GM18502 (cell line): ENCODE measurements around the gene MTFR2.
A peak's percentile ranks its signal among the peaks of the same experiment; 100 is the strongest.

Experiments used
- ATAC-seq: cut with Tn5 transposase; IDR thresholded peaks from one replicate; pipeline ENCODE4 v1.9.1; 2021; ENCODE audit warnings: mild to moderate bottlenecking; ENCODE audit not compliant: unreplicated experiment, poor library complexity

The MTFR2 gene

DNA sequence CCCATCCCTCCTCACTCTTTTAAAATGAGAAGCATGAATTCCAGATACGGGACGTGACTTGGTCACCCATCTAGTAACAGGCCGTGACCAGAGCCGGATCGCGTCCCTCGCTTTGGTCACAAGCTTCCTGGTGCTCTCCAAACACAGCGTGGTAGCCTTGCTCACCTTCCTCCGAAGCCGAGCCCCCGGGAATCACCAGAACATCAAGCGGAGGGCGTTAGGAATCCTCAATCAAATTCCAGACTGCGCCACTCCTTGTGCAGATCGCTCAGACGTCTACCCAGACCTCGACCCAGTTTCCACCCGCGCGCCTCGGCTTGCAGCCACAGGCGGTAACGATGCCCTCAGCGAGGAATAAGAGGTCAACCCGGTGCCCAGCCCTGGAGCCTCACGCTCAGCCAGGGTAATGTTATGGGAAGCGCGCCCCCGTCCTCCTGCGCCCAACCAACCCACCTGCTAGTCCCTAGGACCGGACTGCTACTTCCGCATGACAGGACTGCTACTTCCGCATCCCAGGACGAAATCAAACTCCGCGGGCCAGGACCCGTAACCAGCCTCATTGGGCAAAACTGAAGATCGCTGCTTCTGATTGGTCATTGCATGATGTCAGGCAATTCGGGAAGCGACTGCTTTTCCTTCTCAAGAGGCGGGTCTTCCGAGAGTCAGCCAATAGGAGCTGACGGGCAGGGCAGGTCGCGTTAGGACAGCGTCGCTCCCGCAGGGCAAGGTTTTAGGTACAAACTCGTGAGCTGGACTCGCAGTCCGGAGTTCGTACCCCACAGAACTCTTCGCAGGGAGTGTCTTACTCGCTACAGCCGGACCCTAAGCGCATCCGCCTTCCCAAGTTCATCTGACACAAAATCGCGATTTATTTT, at the start of gene MTFR2:
Gene MTFR2 (minus strand): TSS at position 501 of the 875 bp plus-strand sequence. CDS start 1,212 bp downstream, outside the sequence.
- peak; percentile 97 for ATAC-seq

DNA sequence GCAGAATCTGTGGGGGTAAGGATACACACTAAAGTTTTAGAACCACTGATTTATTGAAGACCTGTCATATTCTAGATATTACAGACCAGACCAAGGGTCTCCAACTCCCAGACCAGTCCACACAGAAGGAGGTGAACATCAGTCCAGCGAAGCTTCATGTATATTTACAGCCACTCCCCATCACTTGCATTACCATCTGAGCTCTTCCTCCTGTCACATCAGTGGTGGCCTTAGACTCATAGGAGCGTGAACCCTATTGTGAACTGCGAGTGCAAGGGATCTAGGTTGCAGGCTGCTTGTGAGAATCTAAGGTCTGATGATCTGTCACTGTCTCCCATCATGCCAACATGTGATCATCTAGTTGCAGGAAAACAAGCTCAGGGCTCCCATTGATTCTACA, 44.5 kb upstream of the MTFR2 start:
- no peak for ATAC-seq

- peak; percentile 30 for ATAC-seq
Observed at GRCh38 chr6:136290410-136291010, 40.4 kb upstream of the MTFR2 start.

DNA sequence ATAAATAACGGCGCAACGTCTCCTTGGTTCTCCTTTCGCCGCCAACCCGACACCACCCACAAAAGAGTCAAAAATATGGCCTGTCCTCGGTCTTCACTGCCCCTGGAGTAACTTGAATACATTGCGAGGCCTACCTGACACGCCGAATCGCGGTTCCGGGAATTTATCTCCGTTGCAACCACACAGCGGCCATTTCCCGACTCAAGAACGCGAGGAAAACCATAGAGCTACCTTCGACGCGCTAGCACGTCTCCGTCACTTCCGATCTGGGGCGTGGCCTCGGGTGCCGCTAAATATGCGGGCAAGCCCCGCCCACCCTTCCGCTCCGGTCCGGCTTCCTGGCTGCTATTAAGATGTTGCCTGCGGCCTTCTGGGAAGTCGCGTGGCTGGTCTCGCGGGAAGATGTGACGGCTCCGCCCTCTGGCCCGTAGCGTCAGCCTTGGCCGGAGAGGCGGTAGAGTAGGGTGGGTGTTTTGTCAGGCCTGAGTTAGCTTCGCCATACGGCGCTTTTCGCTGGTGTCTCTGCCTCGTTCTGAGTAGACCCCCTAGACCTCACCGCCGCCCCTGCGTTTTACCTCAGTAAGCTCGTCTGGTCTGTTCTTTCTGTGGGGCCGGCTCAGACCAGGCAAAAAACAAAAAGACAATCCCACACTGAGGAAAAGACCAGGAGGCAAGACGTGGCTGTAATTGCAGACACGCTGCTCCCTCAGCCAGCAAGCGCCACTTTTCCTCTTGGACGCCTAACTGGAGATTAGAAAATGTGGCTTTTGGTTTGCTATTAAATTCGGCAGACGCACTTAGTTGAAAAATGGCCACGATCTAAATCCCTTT, 39.7 kb upstream of the MTFR2 start, which contains the start of gene BCLAF1:
Gene BCLAF1 (minus strand): TSS at position 268 of the 831 bp plus-strand sequence. CDS start 9,980 bp downstream, outside the sequence.
- peak; percentile 93 for ATAC-seq

DNA sequence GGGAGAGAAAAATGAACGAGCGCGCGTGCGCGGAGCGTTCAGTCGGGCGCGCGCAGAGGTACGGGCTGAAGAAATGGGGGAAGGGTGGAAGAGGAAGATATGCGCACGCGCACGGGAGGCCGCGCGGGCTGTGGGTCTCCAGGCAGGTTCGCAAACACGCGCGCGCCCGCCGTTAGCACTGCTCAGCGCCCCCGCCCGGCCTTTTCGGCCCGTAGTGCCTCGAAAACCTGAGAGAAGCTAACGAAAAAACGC, 39.1 kb upstream of the MTFR2 start:
- ATAC-seq, result peak; percentile 48

DNA sequence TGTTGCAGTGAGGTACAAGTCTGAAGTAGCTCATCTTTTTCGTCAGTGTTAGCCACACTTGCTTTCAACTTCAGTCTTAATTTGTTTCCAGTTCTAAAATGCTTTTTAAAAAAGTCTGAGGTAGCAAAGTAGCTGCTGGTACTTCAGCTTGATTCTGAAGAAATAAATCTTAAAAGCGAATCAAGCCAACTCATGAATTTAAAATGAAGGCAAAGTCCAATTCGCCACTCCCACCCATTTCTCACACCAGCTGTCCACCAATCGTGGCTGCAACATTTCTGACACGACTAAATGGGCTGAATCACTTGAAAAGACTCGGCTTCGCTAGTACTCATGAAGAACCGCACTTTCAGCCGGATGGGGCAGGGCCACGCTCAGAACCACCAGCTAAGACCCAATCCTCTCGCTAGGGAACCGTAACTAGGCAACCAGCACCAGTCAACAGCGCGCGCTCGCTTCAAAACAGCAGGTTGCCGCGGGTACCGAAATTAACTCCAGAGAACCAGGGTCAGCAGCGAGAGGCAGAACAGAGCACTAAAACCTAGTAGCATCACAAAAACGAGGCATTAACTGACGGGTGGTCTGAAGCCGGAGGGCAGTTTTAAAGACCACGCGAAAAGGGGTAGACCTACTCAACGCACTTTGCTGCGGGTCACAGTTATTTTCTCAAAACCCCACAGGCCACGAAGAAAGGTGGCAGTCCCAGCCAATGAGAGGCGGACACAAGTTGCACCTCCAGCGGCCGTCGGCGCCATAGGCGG, 38.6 kb upstream of the MTFR2 start:
- peak; percentile 39 for ATAC-seq

DNA sequence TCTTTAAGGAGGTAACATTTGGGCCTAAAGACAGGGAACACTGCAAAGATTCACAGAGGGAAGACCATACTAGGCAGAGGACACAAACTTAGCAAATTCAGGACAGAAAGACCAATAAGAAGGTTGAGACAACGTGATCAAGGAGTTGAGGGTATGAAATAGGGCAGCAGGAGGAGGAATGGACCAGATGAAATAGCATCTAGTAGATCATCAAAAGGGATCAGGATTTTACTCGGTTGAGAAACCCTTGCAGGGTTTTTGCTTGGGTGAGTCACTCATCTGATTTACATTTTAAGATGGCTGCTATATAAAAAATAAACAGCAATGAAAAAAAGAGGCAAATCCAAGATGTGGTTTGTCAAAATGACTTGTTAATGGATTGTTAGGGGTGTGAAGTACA, 34.8 kb upstream of the MTFR2 start:
- no peak for ATAC-seq

DNA sequence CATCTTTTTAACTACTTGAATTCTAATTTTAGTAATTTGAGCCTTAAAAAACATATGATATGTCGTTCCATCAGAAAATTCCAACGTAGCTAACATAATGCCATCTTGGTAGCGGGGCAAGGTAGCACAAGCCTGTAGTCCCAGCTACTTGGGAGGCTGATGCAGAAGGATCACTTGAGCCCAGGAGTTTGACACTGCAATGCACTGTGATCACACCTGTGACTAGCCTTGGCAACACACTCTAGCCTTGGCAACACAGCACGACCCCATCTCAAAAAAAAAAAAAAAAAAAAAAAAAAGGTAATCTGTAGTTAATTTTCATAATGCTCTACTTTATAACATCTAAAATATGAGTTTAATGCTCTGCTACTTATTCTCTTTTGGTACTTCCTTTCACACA, 32.8 kb upstream of the MTFR2 start:
- no peak for ATAC-seq

GRCh38 chr6:136280032-136280609, 30.0 kb upstream of the MTFR2 start:
- ATAC-seq, result no peak

- no peak for ATAC-seq
Observed at GRCh38 chr6:136274062-136274461, 24.0 kb upstream of the MTFR2 start.

DNA sequence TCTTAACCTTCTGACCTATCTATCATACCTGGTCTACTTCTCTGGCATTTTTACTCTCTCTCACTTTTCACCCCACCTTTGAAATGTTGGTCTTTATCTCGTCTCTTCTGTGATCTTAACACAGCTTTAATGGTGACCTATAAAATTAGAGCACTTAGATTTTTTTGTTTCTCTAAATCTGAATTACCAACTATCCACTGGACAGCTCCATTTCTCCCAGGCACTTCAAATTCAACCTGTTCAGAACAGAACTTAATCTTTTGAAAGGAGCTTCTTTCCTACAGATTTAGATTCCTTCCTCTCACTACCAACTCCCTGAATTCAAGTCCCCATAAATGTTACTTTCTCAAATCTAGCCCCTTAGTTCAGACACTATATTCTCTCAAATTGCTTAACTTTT, 15.0 kb upstream of the MTFR2 start:
- ATAC-seq, result no peak

DNA sequence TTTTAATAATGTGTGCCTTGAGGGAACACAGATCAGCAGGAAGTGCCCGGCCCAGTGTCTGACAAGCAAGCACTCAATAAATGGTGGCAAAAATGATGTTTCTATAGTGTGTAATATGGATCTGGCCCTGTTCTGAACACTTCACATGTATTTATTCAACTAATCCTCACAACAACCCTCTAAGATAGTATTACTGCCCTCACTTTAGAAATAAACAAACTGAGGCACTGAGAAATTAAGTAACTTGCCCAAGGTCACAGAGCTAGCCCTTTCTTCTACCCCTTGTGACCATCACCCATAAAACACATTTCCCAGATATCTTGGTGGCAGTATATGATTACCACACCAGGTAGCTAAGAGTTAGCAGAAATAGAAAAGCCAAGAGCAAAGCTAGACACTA, 12.8 kb upstream of the MTFR2 start:
- no peak for ATAC-seq

- no peak for ATAC-seq
Observed at GRCh38 chr6:136254851-136255466, 4.8 kb upstream of the MTFR2 start.

GRCh38 chr6:136253734-136254133, 3.6 kb upstream of the MTFR2 start:
- ATAC-seq, result no peak

- ATAC-seq, result no peak
Observed at GRCh38 chr6:136252441-136252840, 2.3 kb upstream of the MTFR2 start.

GRCh38 chr6:136251394-136251793, 1.3 kb upstream of the MTFR2 start:
- ATAC-seq, result no peak

DNA sequence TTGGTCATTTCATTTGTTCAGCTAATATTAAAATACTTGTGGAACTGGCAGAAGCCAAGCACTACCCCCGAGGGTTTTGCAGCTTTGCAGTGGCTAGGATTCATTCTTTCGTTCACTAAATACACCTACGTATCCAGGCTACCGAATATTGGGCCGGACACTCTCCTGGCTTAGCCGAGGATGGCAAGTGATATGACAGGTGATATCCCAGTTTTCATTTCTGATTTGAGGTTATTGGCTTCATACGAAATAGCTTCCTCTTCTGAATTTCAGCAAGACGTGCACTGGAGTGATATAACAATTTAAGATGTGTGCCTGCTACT, 536 bp upstream of the MTFR2 start:
- ATAC-seq, result peak; percentile 10

DNA sequence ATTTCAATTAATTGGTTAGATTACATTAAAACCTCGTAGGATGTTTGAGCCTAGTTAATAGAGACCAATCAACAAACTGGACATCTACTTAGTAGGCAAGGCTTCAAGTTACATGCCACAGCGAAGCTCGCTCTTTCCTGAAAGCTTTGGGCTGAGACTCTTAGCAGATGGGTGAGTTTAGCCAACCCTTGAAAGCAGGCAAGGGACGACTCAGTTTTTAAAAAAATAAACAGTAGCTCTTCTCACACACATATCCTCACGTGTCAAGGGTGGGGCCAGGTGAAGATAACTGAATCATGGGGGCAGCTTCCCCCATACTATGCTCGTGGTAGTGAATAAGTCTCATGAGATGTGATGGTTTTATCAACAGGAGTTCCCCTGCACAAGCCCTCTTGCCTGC, 775 bp downstream of the MTFR2 start:
- ATAC-seq, result no peak

DNA sequence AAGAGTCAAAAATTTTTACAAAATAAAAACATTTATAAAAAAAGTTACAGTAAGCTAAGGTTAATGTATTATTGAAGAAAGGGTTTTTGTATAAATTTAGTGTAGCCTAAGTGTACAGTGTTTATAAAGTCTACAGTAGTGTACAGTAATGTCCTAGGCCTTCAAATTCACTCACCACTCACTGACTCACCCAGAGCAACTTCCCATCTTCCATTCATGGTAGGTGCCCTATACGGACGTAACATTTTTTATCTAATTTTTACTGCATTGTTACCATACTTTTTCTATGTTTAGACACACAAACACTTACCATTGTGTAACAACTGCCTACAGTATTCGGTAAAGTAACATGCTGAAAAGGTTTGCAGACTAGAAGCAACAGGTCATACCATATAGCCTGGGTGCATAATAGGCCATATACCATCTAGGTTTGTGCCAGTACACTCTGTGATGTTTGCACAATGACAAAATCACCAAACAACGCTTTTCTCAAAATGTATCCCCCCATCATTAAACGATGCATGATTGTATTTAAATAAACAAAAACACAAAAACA, 6.0 kb downstream of the MTFR2 start:
- ATAC-seq, result no peak
